Muscle of leg (tissue), 11 donors: ENCODE data around the gene PHF13. TPM values are rescaled to one million over a fixed set of nuclear protein-coding genes. Genes with fewer than 3 reads are reported as not detected.
A peak's percentile ranks its signal among the peaks of the same experiment; 100 is the strongest.
"Not testable (repeated sequence)": the region's sequence is repeated elsewhere in the genome, so short reads cannot be mapped to it uniquely, and the experiment has no call there.

Source experiments
- DNase-seq: peaks from one replicate; pipeline ENCODE4 v3.0.0; 2013
- H3K27ac ChIP-seq: one replicate; pipeline ENCODE4 v1.5.1; 2013; ENCODE audit warnings: mild to moderate bottlenecking, low read length, control low read depth
- H3K27me3 ChIP-seq: one replicate; pipeline ENCODE4 v1.6.1; 2013; ENCODE audit warnings: low read length; ENCODE audit not compliant: control insufficient read depth, insufficient read depth
- H3K36me3 ChIP-seq: one replicate; pipeline ENCODE4 v1.6.1; 2013; ENCODE audit warnings: low read length; ENCODE audit not compliant: control insufficient read depth, insufficient read depth
- H3K4me1 ChIP-seq: one replicate; pipeline ENCODE4 v1.6.1; 2013; ENCODE audit warnings: low read length; ENCODE audit not compliant: control insufficient read depth, insufficient read depth
- H3K4me3 ChIP-seq: one replicate; pipeline ENCODE4 v1.5.1; 2013; ENCODE audit warnings: low read length, control low read depth
- H3K9me3 ChIP-seq: replicated peaks from 2 replicates; pipeline ENCODE4 v1.6.1; 2013; ENCODE audit warnings: low read depth, low read length; ENCODE audit not compliant: control insufficient read depth
- WGBS: methylation state at CpG from one replicate; pipeline ENCODE4 v1.1.5; 2013; ENCODE audit warnings: missing lambda C conversion rate; ENCODE audit not compliant: insufficient coverage; 5-methylcytosine and 5-hydroxymethylcytosine counted together
- polyA plus RNA-seq, 8 donors: library from polyadenylated mRNA; unstranded; fragments of 120-200 nt; gene quantifications; one replicate each; pipeline versions ENCODE4 v1.2.1 to v1.2.3, GENCODE V29; 2013; ENCODE audit warnings: inconsistent platforms in 1 of 8, low replicate concordance in 1 of 8; ENCODE audit not compliant: insufficient read length in 8 of 8, insufficient read depth in 1 of 8
- total RNA-seq: library from RNA; stranded (reverse); fragments of 120-200 nt; gene quantifications from one replicate; pipeline ENCODE4 v1.2.4, GENCODE V29; 2013

Gene PHF13
- total and polyA plus RNA-seq, 9 donors: 11.6 to 24.2 (median 21.8) TPM

DNA sequence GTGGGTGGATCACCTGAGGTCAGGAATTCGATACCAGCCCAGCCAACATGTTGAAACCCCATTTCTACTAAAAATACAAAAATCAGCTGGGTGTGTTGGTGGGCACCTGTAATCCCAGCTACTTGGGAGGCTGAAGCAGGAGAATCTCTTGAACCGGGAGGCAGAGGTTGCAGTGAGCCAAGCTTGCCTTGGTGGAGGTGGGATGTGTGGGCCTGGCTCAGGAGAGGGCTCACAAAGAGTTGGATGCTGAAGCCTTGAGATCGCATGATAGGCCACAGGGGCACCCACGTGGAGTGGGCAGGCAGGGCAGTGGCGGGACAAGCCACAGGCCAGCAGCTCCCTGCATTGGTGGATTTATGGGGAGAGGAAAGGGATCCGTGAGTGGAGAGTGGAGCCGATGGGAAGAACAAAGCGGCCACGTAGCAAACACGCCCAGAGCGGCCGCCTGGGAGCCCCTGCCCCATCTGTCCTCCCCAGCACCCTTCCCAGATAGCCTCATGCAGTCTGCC, 15.5 kb downstream of the PHF13 start:
- no peak for DNase-seq
- Histone ChIP-seq H3K9me3 (no peaks in the 10 kb centered on the region), H3K36me3 (peaks cover 68% of the 10 kb centered on the region), H3K4me1 (peaks cover 53% of the 10 kb centered on the region), H3K27ac (no peak overlapping the region), H3K27me3 (no peaks in the 10 kb centered on the region), H3K4me3 (no peak overlapping the region)
- WGBS: 89% methylated on average over 7 of the region's 12 CpGs

DNA sequence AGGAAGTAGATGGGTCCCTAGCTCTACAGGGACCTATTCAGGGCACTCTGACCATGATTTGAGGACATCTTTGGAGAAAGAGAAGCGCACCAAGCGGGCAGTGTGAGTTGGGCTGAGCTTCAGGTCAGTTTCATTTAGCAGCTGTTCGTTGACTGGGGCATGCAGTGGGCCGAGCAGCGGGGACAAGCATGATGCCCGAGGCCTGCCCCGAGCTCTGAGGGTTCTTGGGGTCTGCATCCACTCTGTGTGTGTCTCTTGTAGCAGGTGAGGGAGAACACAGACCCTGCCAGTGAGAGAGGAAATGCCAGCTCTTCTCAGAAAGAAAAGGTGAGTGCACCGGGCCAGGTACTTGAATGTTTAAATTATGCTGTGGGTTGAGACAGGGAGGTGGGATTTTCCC, 16.5 kb downstream of the PHF13 start:
- H3K4me1 ChIP-seq: peaks cover 58% of the 10 kb centered on the region
- no peak for DNase-seq
- 90% methylated on average over 8 of the region's 8 CpGs for WGBS

DNA sequence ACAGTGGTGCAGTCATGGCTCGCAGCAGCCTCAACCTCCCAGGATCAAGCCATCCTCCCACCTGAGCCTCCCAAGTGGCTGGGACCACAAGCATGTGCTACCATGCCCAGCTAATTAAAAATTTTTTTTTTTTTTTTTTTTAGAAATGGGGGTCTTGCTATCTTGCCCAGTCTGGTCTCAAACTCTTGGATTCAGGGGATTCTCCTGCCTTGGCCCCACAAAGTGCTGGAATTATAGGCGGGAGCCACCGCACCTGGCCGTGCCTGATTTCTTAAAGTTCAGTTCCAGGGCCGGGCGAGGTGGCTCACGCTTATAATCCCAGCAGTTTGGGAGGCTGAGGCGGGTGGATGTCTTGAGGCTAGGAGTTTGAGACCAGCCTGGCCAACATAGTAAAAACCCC, 17.5 kb downstream of the PHF13 start:
- no peak overlapping the region for H3K27ac ChIP-seq
- no peaks in the 10 kb centered on the region for H3K9me3 ChIP-seq
- peaks cover 62% of the 10 kb centered on the region for H3K4me1 ChIP-seq
- no peaks in the 10 kb centered on the region for H3K27me3 ChIP-seq
- no peak overlapping the region for H3K4me3 ChIP-seq
- 80% methylated on average over 1 of the region's 8 CpGs for WGBS
- DNase-seq: no peak
- peaks cover 83% of the 10 kb centered on the region for H3K36me3 ChIP-seq

More for the DNA sequence above, 16.5 kb downstream of the PHF13 start:
- Histone ChIP-seq H3K27ac (no peak overlapping the region), H3K9me3 (no peaks in the 10 kb centered on the region), H3K4me3 (no peak overlapping the region), H3K27me3 (no peaks in the 10 kb centered on the region), H3K36me3 (peaks cover 74% of the 10 kb centered on the region)

DNA sequence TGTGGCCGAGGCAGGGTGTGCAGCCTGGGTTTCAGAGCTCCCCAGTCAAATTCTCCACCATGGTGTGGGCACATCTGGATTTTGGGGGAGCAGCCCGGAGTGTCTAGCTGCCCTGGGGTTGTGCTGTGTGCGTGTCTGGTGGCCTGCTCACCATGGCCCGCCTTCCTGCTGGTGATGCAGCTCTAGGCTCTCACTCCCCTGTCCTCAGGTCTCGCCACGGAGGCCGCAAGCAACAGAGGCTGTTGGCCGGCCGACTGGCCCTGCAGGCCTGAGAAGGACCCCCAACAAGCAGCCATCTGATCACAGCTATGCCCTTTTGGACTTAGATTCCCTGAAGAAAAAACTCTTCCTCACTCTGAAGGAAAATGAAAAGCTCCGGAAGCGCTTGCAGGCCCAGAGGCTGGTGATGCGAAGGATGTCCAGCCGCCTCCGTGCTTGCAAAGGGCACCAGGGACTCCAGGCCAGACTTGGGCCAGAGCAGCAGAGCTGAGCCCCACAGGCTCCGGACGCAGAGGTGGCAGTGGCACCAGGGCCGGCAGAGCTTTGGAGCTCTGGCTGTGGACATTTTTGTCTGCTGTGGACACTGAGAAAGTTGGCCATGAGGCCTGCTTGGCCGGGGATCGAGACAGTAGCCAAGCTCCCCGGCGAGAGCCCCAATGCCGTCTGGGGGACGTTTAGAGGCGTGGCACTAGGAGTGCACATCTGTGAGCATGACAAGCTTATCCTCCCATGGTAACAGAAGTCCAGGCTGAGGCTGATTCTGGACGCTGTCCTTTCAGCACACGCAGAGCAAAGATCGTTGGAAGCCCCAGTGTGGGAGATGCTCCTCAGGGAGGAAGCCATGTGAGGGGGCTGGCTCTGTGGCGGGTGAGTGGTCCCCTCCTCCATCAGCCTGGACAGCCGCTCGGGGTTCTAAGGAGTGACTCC, 19.3 kb downstream of the PHF13 start:
- Histone ChIP-seq H3K36me3 (peaks cover 91% of the 10 kb centered on the region), H3K27me3 (no peaks in the 10 kb centered on the region), H3K27ac (no peak overlapping the region), H3K4me1 (peaks cover 57% of the 10 kb centered on the region), H3K4me3 (no peak overlapping the region), H3K9me3 (no peaks in the 10 kb centered on the region)
- WGBS: 74% methylated on average over 26 of the region's 30 CpGs
- DNase-seq: no peak

DNA sequence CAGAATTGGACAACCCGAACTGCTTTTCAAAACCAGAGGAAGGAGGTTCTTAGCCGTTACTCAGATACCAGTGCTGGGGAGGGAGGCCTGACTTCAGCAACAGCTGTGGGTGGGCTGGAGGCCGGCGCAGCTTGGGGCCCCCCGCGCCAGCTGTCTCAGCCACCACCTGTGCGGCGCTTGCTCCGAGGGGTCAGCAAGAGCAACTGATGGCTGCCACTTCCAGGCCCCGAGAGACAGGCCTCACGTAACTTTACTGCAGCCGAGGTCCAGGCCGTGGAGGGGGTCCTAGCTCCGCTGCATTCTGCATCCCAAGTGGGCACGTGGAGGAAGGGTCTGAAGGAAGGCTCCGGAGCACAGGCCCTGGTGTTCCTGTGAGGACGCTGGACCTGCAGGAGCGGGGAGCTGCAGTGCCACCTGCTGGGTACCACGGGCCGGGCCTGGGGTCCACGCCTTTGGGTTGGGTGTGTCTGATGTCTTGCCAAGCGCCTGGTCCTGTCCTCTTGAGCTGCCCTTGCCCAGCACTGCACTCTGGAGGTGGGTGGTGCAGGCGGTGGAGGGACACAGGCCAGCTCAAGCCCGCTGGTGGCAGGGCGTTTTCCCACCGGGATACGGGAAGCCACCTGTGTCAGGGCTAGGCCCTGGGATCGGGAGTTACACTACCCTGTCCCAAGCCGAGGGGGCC, 21.0 kb downstream of the PHF13 start:
- Histone ChIP-seq H3K36me3 (peaks cover 86% of the 10 kb centered on the region), H3K4me1 (peaks cover 56% of the 10 kb centered on the region), H3K27ac (peak overlapping the region; percentile 60), H3K9me3 (no peaks in the 10 kb centered on the region), H3K27me3 (no peaks in the 10 kb centered on the region), H3K4me3 (no peak overlapping the region)
- DNase-seq: peak; percentile 70
- WGBS: 60% methylated on average over 27 of the region's 29 CpGs

DNA sequence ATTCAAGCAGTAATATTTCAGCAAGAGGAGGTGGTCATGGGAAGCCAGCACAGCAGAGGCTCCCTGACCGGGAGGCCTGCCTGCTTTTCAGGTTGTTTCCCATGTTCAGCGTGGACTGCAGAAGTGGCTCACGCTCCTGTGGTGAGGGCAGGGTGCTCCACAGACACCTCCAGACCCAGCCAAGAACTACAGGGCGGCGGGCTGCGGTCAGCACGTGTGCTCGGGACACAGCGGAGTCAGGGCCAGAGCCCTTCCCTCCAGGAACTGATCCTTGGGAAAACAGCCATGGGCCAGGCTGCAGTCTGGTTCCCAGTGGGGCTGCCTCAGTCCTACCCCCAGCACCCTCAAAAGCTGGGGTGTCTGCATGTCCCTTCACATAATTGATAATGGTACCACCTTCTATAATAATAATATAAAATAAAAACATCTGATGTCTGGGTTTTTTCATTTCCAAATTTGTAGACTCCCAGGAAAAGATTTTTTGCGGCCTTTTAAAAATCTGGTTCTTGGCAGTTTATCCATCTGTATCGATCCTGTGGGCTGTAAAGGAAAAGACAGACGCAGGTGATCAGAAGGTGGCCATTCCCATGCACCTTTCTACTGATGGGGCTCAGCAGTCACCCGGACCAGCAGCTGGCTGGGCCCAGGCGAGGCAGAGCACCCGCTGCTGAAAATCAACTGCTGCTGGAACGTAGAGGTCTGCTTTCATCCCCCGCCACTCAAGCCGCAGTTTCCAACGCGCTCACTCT, 21.8 kb downstream of the PHF13 start:
- Histone ChIP-seq H3K36me3 (peaks cover 86% of the 10 kb centered on the region), H3K27me3 (no peaks in the 10 kb centered on the region), H3K4me3 (no peak overlapping the region), H3K9me3 (no peaks in the 10 kb centered on the region), H3K4me1 (peaks cover 56% of the 10 kb centered on the region), H3K27ac (peak overlapping the region; percentile 47)
- DNase-seq: no peak
- 86% methylated on average over 19 of the region's 20 CpGs for WGBS

DNA sequence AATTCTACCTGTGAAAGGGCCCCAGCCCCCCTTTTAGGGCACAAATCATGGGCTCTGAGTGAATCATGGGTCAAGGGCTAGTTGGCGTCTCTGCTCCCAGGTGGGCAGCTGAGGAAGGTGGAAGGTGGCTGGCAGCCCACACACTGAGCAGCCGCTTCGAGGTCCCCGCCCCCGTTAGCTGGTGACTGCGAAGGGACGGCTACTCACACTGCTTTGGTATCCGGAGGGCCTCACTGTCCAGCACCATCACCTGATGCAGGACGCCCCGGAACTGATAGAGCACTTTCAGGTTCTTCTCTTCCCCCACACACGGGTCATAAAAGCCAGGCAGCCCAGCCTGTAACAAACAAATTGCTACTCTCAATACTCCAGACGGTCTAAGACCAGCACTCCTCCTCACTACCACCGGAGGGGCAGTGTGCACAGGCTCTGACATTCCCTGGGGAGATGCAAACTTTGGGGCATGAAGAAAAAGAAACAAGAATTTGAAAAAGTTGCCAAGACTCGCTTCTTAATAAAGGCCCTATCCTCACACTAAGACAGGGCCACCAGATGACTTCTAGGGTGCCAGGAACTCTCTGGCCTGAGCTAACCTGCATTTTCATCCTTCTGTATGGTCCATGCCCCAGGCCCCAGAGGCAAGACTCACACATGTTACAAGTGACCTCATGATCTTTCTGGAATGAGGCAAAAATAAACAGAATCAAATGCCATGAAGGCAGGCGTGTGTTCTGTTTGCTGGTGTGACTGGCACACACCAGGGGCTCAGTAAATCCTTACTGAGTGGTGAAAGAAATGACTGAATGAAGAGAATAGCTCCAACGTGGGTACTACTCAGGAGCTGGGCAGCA, 22.6 kb downstream of the PHF13 start:
- WGBS: 71% methylated on average over 14 of the region's 16 CpGs
- Histone ChIP-seq H3K36me3 (peaks cover 82% of the 10 kb centered on the region), H3K4me1 (peaks cover 56% of the 10 kb centered on the region), H3K4me3 (no peak overlapping the region), H3K9me3 (no peaks in the 10 kb centered on the region), H3K27me3 (no peaks in the 10 kb centered on the region), H3K27ac (no peak overlapping the region)
- DNase-seq: no peak

DNA sequence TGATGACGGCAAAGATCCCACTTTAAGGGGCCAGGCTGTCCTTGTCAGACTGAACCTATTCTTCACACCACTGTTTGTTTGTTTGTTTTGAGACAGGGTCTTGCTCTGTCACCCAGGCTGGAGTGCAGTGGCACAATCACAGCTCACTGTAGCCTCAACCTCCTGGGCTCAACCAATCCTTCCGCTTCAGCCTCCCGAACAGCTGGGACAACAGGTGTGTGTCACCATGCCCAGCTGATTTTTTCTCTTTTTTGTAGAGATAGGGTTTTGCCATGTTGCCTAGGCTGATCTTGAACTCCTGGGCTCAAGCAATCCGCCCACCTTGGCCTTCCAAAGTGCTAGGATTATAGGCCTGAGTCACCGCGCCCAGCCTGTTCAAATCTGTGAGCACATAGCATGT, 23.2 kb downstream of the PHF13 start:
- H3K4me1 ChIP-seq: peaks cover 56% of the 10 kb centered on the region
- 85% methylated on average over 3 of the region's 6 CpGs for WGBS

DNA sequence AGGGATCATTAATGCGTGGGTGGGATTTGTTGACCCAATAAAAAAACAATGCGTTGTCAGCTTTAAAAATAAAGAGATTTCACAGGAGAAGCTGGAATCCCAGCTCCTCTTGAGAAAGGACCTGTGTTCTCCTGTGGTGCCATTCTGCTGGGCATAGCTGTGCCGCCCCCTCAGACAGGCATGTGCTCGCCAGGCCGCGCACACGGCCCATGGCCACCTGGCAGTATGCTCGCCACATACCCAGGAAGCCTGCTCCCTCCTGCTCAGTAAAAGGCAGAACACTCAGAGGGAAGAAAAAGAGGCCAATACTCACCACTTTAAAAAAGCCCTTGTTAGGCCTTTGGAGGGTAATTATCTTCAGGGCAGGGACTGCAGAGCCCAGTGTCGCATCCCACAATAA, 24.2 kb downstream of the PHF13 start:
- WGBS: 71% methylated on average over 6 of the region's 9 CpGs
- no peaks in the 10 kb centered on the region for H3K27me3 ChIP-seq
- H3K4me1 ChIP-seq: peaks cover 46% of the 10 kb centered on the region
- H3K9me3 ChIP-seq: no peaks in the 10 kb centered on the region
- peak overlapping the region; percentile 54 for H3K27ac ChIP-seq
- no peak for DNase-seq
- no peak overlapping the region for H3K4me3 ChIP-seq
- H3K36me3 ChIP-seq: peaks cover 84% of the 10 kb centered on the region

More for the DNA sequence above, 23.2 kb downstream of the PHF13 start:
- DNase-seq, H3K4me3 ChIP-seq, H3K27ac ChIP-seq, H3K27me3 ChIP-seq, H3K9me3 ChIP-seq: not testable (repeated sequence)
- peaks cover 83% of the 10 kb centered on the region for H3K36me3 ChIP-seq
